GM08714 (cell line): ENCODE results near the gene GTSF1L.

ENCODE experiments used
- H3K4me3 ChIP-seq: fragments of 200-500 bp; sonication (Bioruptor generic); 2 replicates; pipeline ENCODE4 v1.5.1; 2014; ENCODE audit warnings: mild to moderate bottlenecking, low read length, inconsistent platforms
- ZNF274 ChIP-seq: IDR thresholded peaks from 2 replicates; pipeline ENCODE4 v1.6.1; 2012; ENCODE audit warnings: mild to moderate bottlenecking, low read depth, low read length

The GTSF1L gene

GRCh38 chr20:43752561-43753301, 25.9 kb upstream of the GTSF1L start:
- peak overlapping the region; percentile 29; the same call in 1 of the 2 replicates for H3K4me3 ChIP-seq
- TF ChIP-seq ZNF274 = no peak

DNA sequence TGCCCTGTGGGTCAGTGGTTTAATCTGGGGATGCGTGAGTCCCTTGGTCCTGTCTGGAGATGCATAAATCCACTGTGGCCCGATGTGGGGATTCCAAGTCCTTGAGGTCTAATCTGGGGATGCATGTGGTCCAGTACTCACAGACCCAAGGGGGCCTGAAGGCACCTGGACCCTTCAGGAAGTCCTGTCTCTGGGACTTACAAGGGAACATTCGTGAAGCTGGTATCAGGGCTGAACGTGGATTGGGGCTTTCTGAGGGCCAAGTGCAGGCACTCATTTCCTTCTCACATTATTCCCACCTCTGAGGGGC, 25.2 kb upstream of the GTSF1L start:
- no peak for TF ChIP-seq ZNF274
- peak overlapping the region; percentile 29; the same call in 1 of the 2 replicates for H3K4me3 ChIP-seq

DNA sequence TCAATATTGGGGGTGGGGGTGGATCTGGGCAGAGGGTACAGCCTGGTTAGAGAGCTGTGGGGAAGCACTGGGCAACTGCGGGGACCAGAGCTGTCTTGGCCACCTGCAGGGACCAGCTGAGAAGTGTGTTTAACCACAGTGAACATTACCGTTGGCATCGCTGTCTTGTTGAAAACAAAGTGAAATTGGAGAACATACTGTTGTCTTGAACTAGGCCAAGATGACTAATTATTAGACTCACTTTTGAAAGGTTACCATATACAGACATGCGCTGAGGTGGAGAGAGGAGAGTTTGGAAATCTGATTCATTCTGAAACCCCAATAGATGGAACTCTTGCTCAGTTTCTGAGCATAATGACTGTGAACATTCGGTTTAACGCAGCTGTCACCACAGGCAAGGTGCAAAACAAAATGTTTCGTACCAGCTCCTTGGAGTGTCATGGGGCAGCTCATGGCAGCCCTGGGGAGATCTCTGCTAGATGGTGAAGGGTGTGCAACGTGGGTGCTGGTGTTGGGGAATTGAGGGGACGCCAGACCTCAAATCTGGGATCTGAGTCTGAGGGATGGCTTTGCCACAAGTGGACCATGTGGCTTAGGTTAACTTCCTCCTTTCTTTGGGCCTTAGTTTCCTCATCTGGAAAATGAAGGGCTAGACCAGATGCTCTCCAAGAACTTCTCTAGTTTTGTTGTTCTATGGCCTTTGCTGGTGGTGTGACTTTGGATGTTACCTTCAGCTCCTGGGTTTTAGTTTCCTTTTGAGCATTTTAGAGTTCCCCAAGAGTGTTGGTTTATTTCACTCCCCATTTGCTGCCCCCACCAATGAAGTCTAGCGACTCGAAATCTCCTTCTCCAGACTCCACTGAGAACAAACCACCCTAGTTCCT, 24.6 kb upstream of the GTSF1L start:
- TF ChIP-seq ZNF274 = no peak

DNA sequence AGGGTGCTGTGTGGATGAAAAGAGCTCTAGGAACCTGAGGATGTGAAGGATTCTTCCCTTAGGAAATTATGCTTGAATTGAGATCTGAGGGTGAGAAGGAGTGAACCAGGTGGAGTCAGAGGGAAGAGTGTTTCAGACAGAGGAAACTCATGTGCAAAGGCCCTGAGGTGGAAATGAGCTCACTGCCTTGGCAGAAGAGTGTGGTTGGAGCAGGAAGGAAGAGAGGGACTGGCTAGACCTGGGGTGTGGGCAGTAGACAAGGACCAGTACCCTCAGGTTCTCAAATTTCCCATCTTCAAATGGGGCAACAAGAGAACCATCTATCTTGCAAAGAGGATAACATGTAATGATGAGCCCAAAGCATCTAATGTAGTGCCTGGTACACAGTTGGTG, 24.0 kb upstream of the GTSF1L start:
- no peak for TF ChIP-seq ZNF274
- H3K4me3 ChIP-seq = no peak overlapping the region; the same call in 1 of the 2 replicates

More for the DNA sequence above, 24.6 kb upstream of the GTSF1L start:
- H3K4me3 ChIP-seq = peak overlapping the region; percentile 29; the same call in 1 of the 2 replicates

DNA sequence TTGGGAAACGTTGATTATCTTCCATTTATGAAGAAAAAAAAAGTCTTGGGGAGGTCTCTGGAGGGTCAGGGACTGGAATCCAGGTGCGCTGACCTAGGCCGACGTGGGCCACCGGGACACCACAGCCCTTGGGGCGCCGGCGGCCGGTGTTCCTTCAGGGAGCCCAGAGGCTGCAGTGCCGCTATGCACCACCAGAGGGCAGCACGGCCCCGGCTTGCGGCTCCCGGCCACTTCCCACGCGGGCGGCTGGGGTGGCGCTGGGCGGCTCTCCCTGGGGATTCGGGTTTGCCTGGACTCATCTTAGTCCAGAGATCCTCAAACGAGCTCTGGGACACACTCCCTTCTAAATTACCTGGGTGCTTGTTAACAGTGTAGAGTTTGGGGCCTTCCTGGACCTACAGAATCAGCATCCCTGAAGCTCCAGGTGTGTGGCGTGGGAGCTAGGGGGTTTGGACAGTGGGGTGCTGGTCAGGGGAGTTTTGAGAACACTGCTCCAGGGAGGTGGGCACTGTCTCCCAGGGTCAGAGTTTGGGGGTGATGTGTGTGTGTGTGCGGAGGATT, 23.0 kb upstream of the GTSF1L start:
- no peak overlapping the region for H3K4me3 ChIP-seq
- no peak for TF ChIP-seq ZNF274

GRCh38 chr20:43748274-43748673, 21.5 kb upstream of the GTSF1L start:
- no peak for TF ChIP-seq ZNF274
- no peak overlapping the region for H3K4me3 ChIP-seq

DNA sequence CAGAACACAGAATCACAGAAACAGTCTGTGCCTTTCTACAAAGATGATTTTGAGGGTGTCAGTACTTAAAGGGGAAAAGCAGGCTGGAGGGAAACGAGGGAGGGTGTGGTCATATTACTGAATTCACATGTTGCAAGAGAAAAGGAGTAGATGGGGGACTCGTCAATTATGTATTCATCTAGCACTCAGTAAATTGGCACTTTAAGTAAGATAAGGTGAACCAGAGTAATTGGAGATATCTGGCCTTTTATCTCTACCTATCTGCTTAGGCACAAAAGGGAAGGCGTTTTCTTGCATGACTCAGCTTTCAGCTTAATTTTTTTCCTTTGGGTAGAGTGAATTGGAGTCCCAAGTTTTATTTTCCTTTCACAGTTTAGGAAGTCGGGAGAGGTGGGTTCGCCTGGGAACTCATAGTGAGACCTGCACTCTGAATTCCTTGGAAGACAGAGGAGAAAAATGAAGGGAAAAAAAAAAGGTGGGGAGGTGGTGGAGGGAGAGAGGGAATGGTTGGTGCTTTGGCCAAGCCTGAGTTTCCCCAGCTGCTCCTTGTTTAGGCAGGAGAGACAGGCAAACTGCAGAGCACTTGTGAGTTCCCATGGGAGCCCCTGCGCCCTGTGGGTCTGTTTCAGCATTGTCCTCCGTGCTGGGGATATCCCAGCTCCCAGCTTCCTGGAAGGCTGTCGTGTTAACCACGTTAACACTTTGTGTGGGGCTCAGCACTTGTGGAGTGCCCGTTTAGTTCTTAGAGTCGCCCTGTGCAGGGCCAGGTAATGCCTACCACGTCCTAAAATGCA, 19.7 kb upstream of the GTSF1L start:
- TF ChIP-seq ZNF274 = no peak

DNA sequence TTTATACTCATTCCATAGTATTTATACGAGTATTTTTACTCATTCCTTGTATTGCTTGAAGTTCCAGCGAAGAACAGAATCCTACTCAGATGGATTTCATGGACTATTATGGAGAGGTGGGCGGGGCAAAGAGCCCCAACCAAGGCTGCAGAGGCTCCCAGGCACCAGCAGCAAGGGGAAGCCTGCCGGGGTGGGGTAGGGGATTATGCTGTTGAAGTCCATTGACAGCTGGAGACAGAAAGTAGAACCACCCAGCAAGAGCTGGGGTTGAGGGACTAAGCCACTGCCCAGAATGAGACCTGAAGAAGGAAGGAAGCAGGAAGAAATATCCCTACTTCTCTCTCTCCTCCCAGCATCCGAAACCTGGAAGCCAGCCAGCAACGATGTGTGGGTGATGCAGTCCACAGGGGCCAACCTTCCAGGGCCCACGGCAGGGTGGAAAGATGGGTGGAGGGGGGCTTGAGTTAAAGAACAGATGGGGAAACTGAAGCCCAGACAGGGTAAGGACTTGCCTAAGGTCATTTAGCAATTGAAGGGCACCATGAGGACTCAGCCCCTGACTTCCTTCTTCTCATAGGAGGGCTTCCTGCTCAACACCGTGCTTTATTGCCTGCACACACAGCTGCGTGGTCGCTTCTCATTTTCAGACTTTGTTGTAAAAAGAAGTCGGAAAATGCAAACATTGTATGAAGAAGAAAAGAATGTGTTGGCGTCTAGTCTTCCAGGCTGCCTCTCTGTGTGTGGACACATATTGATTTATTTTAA, 18.3 kb upstream of the GTSF1L start:
- no peak for TF ChIP-seq ZNF274
- no peak overlapping the region for H3K4me3 ChIP-seq

More for the DNA sequence above, 19.7 kb upstream of the GTSF1L start:
- no peak overlapping the region for H3K4me3 ChIP-seq

- no peak overlapping the region for H3K4me3 ChIP-seq
These were observed 17.4 kb upstream of the GTSF1L start for GRCh38 chr20:43744151-43744611.

GRCh38 chr20:43740642-43741041, 13.8 kb upstream of the GTSF1L start:
- no peak overlapping the region for H3K4me3 ChIP-seq
- no peak for TF ChIP-seq ZNF274

More at GRCh38 chr20:43744151-43744611, 17.4 kb upstream of the GTSF1L start:
- no peak for TF ChIP-seq ZNF274

GRCh38 chr20:43739148-43739749, 12.4 kb upstream of the GTSF1L start:
- TF ChIP-seq ZNF274 = no peak
- no peak overlapping the region for H3K4me3 ChIP-seq

- no peak overlapping the region for H3K4me3 ChIP-seq
- TF ChIP-seq ZNF274 = no peak
These were observed 11.1 kb upstream of the GTSF1L start for GRCh38 chr20:43737925-43738324.

- no peak for TF ChIP-seq ZNF274
- no peak overlapping the region for H3K4me3 ChIP-seq
These were observed 9.9 kb upstream of the GTSF1L start for GRCh38 chr20:43736588-43737158.
